Activated T-cell treated with anti-CD3 and anti-CD28 coated beads for 48 hours (primary cell): ENCODE measurements around the gene TRAF5.
"Not testable (repeated sequence)": the region's sequence is repeated elsewhere in the genome, so short reads cannot be mapped to it uniquely, and the experiment has no call there.

ENCODE experiments used
- DNase-seq: peaks from one replicate; pipeline ENCODE4 v3.0.0-alpha.2; 2020; ENCODE audit warnings: low read depth

TRAF5 gene, protein sequence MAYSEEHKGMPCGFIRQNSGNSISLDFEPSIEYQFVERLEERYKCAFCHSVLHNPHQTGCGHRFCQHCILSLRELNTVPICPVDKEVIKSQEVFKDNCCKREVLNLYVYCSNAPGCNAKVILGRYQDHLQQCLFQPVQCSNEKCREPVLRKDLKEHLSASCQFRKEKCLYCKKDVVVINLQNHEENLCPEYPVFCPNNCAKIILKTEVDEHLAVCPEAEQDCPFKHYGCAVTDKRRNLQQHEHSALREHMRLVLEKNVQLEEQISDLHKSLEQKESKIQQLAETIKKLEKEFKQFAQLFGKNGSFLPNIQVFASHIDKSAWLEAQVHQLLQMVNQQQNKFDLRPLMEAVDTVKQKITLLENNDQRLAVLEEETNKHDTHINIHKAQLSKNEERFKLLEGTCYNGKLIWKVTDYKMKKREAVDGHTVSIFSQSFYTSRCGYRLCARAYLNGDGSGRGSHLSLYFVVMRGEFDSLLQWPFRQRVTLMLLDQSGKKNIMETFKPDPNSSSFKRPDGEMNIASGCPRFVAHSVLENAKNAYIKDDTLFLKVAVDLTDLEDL

DNA sequence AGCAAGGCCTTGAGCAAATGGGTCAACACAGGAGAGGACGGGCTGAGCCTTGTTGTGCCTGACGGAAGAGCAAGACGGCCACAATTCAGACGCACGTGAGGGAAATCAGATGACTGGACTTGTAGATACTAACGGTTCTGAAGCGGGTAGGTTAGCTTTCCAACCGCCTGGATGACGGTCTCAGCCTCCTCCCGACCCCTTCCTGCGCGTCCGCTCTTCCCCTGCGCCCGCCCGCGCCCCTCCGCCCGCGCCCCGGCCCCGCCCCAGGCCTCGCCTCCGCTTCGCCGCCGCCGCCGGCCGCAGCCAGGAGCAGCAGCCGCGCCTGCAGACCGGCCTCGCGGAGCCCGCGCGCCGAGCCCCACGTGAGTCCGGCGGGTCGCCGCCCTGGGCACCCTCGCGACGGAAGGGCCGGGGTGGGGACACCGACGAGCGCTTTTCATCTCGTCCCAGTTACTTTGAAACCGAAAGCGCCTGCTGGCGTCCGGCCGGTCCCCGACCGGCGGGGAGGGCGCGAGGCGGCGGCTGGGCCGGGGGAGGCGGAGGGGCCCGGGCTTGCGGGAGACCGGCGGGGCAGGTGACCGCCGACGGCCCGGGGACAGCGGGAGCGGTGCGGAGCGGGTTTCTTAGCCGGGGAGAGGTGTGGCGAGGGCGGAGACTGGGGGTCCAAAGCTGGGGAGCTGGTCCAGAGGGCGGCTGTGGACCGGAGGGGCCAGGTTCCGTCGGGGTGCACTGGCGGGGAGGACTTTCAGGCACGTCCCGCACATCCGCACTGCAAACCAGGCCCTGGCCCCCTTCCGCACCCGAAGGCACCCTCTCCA is at the start of gene TRAF5:
TSS of gene TRAF5 (plus strand) at position 306 of the 818 bp plus-strand sequence. CDS start 26,407 bp downstream, outside the sequence.
- DNase-seq = peak; percentile 57

DNA sequence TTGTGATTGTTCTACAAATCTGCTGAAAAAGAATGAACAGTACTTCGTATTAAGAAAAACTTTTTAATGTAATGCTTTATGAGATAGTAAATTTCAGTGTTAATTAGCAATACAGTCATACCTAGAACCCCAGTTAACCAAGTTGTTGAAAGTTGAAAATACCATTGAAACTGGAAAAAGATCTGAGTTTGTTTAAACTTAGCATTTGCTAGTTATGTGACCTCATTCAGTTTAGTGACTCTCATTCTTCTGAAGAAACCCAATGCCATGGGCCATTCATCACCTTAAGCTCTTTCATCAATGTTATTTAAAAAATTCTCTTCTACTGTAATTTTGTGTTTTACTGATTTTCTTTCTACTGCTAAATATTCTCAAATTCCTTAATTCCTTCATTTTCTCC is 47.3 kb upstream of the TRAF5 start:
- DNase-seq = no peak

DNA sequence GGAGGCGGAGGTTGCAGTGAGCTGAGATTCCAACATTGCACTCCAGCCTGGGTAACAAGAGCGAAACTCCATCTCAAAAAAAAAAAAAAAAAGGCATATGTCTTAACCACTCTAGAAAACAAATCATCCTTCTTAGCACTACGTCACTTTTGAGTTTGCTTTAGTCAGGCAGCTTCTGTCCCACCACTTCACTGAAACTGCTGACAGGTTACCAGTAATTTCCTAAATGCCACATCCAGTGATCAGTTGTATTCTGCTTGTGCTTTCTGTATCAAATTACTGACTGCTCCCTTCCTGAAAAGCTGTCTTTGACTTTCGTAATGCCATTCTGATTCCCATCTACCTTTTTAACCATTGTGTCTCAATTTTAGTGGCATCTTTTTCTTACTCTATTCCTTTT is 45.7 kb upstream of the TRAF5 start:
- DNase-seq = no peak

DNA sequence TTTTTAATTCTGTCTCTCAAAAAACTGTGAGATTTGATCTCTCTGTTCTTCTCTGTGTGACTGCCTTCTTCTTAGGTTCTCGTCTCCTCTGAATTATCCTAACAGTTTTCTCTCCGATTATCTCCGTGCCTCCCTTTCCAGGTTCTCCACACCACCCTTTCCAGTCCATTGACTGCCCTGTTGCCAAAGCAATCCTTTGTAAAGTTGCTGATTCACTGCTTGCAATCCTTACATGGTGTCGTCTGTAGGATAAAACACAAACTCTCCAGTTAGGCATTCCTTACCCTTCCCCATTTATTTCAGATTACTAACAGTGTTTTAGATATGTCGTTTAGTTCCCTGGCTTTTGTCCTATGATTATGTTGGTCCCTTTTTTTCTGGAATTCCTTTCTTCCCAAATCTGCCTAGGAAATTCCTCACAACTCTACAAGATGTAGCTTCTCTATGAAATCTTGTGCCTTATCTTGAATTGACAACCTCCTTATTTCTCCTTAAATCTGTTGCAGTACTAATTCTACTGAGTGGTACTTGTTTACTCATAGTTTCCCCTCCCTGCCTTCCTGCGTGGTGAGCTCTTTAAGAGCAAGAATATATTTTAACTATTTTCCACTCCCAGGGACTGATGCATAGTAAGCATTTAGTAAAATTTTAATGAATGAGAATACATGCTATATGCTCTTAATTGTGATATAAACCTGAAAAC is 45.2 kb upstream of the TRAF5 start:
- DNase-seq = no peak

DNA sequence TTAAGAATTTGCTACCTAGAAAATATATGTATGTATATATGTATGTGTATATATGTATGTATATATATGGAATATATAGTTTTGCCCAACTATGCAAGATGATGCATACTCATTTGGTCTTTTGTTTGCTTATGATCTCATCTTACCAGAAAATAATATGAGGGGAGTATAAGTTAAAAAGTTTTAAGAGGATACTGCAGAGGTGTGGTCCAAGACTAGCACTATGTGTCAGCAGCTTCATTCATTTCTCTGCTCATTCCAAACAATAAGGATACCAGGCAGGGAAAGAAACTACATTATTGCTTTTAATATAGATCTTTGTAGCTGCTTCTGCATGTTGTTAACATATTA is 44.6 kb upstream of the TRAF5 start:
- no peak for DNase-seq

DNA sequence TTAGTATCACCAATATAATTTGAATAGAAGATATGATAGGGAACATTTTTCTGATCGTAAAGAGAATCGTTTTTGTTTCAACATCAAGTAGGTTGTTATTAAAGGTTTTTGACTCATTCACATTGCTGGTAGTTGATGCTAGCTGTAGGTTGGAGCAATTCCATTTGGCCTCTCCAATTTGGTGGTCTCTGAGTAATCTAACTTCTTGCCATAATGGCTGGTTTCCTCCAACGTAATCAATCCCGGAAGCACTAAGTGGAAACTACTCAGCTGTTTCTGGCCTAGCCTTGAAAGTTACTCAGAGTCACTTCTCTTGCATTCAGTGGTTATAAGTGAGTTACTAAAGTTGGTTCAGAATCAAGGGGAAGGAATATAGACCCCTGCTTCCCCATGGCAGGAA is 41.4 kb upstream of the TRAF5 start:
- no peak for DNase-seq

DNA sequence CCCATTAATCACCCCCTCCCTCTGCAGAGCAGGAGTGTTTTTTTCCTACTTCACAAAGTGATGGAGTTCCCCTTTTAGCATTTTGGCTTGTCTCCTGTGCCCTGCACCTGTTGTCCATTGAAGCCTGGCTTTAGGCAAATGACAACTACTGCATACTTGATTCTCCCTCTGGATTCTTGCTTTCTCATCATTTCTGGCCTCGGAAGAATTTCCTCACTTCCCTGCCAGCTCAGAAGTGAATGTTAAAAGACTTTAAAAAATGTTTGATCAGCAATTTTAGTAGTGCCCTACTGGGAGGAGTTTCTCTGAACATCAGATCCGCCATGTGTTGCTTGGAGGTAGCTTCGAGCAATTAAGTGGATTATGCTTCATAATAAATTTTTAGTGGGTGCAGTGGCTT is 39.4 kb upstream of the TRAF5 start:
- DNase-seq = no peak

DNA sequence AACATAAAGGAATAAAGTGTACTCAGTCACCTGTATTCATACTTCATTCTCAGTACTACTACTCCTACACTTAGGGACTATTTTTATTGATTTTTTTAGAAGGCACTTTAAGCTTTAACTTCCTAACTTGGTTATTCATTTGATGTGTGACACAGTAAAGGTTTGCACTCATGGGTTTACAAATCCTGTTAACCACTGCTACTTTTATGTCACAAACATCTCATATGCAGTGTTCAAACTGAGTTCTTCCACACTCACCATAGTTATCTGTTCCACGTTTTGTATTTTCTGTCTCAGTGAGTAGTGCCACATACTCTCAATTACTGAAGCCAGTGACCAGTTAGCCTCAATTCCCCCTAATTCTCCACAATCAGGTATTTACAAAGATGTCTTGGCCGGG is 34.2 kb upstream of the TRAF5 start:
- no peak for DNase-seq

DNA sequence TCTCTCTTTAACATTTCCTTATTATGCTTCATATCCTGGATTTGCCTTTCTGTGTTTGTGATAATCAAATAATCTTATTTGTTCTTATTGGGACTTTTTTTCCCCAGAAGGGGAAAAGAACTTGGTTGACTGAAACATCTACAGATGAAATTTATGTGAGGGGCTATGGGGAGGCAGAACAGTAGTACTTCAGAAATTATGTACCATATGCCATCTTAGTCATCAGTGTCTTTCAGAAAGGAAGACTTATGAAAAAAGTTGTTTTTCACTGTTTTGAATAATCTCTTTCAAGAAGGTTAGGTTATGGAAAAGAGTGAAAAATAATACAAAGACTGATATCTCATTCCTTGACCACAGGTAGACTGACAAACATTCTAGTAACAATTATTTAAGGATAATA is 30.2 kb upstream of the TRAF5 start:
- DNase-seq = no peak

DNA sequence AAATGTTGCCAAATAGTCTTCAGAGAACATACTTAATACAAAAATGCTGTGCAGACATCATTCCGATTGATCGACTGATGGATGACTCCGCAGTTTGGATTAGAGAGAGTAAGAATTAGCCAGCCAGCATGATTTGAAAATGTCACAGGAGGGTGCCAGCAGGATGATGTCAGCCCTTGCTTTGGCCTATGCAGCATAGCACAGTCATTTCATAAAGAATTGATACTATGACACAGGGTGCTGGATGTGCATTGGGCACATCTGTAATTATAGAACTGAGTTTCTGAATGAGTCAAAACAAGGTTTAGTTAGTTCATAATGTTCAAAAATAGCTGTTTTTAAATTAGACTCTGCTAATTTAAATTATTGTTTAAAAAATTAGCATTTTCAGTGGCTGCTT is 21.6 kb upstream of the TRAF5 start:
- peak; percentile 39 for DNase-seq

DNA sequence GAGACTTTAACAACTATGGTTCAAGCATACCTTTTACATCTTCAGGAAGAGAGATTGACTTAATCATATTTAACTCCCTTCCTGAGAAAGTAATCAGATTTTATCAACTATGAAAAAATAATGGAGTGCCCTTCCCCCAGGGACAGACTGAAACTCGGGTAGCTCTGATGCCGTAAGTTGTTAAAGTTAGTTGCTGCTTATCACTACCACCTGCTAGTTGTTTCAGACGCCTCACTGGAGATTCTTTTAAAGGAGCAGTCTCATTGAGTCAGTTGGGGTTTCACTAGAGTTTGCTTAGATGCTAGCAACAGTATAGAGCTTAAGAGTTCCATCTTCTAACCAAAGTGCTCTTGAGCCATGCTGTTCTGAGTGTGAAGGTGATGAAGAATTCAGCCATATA is 17.0 kb upstream of the TRAF5 start:
- DNase-seq = no peak

DNA sequence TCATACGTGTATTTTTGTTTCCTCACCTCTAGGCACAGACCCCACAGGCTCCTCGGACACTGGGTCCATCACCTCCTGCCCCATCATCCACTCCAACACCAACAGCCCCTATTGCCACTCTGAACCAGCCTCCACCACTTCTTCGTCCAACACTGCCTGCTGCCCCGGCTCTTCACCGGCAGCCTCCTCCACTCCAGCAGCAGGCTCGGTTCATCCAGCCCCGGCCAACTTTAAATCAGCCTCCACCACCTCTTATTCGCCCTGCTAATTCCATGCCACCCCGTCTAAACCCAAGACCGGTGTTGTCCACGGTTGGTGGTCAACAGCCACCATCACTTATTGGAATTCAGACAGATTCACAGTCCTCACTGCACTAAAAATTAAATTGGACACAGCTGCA is 13.2 kb upstream of the TRAF5 start:
- DNase-seq = no peak

DNA sequence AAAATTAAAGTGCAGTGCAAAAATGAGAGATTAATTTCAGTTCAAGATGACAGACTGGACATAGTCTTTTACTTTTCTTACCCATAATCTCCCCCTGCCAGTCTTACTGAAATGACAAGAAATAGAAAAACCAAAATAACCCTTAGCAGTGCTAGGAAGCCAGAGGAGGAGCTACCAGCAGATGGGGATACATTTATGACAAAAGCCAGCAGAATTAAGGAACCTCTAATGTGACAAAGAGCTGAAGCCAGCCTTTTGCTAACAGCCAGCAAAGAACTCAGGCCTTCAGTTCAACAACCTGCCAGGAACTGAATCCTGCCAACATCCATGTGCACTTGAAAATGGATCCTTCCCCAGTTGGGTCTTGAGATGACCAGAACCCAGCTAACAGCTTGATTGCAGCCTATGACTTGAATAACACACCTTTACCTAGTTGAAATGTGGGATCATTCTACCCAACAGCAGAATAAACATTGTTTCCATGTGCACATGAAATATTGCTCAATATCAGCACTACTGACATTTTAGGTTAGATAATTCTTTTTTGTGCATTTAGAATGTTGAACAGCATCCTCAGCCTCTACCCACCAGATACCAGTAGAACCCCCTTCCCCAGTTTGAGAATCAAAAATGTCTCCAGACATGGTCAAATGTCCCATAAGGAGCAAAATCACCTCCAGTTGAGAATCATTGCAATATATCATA is 7.9 kb upstream of the TRAF5 start:
- no peak for DNase-seq

DNA sequence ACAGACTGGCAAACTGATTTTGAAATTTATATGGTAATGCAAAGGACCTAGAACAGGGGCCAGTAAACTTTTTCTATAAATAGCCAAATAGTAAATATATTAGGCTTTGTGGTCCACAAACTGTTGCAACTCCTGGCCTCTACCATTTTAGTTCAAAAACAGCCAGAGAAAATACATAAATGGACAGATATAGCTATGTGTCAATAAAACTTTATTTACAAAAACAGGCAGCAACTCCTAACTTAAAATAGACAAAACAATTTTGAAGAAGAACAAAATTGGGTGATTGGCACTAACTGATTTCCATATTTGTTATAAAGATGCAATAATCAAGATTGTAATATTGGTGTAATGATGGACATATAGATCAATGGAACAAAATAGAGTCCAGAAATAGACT is 6.7 kb upstream of the TRAF5 start:
- DNase-seq = no peak

DNA sequence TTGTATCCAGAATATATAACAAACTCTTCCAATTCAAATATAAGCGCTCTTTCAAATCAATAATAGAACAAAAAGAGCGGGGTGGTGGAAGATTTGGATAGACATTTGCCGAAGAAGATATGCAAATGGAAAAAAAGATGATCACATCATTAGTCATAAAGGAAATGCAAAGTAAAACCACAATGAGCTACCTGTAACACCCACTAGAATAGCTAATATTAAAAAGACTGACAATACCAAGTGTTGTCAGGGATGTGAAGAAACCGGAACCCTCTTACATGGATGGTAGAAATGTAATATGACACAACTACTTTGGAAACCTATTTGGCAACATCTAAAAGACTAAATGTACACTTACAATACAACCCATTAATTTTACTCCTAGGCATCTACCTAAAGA is 5.7 kb upstream of the TRAF5 start:
- no peak for DNase-seq

DNA sequence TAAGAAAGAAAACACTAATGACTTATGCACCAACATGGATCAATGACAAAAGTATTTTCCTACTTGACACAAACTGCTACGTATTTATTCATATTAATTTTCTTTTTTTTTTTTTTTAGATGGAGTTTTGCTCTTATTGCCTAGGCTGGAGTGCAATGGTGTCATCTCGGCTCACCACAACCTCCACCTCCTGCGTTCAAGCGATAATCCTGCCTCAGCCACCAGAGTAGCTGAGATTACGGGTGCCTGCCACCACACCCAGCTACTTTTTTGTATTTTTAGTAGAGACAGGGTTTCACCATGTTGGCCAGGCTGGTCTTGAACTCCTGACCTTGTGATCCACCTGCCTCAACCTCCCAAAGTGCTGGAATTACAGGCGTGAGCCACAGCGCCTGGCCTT is 5.0 kb upstream of the TRAF5 start:
- DNase-seq = not testable (repeated sequence)

DNA sequence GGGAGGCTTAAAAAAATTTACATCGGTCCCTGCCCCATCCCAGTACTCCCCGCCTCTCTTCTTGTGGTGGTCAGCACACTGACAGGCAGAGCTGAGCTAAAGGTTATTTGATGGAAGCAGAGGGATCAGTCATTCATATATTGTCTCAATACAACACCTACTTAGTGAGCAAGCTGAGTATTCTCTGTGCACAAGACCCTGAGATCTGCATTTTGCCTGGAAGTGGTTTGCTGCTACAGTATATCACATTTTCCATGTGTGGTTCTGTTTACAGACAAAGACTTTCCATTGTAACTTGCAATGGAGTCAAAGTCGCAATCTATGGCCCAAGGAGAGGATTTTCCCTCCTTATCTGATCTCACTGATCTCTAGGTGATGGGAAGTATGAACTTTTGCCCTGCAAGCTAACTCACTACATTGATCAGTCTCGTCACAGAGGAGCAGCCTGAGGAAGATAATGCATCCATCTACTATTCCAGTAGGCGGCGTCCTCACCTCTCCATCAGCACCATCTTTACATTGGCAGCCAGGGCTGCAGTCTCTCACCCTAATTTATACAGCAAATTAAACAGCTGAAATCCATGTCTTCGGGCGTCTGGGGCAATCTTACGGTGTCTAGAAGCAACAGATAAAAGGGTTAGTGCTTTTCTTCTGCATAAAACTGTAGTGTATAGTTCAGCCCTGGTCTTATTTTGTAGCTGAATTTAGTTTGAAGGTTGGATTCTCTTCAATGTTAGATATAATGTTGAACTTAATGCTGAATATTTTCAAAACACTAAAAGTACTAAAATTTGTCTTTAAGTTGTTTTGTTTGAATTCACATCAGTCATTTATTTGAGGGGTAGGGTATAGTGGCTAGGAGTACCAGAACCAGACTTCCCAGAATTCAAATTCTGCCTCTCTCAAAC is 3.2 kb upstream of the TRAF5 start:
- DNase-seq = peak; percentile 46

DNA sequence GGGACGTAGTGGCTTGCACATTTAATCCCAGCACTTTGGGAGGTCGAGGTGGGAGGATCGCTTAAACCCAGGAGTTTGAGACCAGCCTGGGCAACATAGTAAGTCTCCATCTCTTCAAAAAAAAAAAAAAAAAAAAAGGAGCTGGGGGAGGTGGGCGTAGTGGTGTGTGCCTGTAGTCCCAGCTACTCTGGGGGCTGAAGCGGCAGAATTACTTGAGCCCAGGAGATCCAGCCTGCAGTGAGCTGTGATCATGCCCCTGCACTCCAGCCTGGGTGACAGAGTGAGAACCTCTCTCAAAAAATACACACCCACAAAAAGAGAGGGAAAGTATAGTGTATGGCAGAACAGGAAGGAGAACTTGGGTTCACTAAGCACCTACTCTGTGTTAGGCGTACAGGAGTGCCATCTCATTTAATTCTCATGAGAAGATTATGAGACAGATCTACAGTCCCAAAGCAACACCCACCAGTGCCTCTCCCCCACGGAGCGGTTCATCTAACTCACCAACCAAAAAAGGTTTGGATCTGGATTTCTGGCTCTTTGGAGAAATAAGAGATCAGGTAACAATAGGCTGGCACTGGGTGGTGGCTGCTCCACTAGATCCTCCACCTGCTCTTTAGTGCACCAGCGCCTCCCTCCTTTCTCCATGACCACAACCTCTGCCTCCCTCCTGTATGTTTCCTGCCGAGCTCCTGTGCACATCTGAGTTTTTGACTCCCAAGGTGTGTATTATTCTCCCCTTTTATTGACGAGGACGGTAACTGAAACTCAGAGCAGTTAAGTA is 1.4 kb upstream of the TRAF5 start:
- no peak for DNase-seq

DNA sequence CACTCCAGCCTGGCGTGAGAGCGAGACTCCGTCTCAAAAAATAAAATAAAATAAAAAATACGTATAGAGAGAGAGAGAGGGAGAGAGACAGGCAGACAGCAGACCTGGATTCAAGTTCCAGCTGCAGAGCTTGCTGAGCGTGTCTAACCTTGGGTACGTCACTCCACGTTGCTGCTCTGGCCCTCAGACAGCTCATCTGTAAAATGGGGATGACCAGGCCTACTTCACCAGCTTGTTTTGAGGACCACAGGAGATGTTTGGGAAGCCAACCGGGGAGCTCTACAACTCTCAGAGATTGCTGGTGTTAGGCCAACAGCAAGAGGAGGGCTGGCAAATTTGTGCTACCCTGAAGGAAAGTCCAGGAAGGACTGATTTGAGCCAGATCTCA is 499 bp upstream of the TRAF5 start:
- DNase-seq = no peak

DNA sequence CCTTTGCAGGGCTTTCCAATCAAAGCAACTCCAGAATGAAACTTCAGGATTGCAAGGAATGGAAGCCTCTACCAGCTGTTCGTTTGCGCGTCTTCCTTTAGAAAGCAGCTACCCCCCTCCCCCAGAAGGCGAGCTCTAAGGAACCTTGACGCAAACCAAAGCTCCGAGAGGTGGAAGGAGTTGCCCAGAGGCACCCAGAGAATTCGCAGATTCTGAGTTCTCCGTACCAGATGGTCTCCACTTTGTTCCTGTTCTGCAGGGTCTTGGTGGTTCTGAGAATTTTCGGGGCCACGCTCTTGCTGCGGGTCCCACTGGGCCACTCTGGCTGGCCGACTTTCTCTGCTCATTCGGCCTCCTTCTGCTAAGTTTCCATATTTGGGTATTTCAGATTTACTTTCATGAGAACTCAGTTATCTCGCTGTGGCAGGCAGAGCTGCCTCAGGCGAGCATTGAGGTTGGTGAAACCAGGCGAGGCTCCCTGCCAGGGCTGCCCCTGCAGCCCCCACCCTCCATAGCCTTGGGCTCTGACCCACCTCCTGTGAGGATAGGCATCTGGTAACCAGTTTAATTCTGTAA is 801 bp downstream of the TRAF5 start:
- no peak for DNase-seq
